HG02884 (cell line): ENCODE data around the gene SLC29A4.
"Not testable (repeated sequence)": the region's sequence is repeated elsewhere in the genome, so short reads cannot be mapped to it uniquely, and the experiment has no call there.

Source experiments
- ATAC-seq: cut with Tn5 transposase; IDR thresholded peaks from one replicate; pipeline ENCODE4 v1.9.1; 2021; ENCODE audit warnings: mild to moderate bottlenecking, moderate library complexity; ENCODE audit not compliant: unreplicated experiment

SLC29A4 gene

DNA sequence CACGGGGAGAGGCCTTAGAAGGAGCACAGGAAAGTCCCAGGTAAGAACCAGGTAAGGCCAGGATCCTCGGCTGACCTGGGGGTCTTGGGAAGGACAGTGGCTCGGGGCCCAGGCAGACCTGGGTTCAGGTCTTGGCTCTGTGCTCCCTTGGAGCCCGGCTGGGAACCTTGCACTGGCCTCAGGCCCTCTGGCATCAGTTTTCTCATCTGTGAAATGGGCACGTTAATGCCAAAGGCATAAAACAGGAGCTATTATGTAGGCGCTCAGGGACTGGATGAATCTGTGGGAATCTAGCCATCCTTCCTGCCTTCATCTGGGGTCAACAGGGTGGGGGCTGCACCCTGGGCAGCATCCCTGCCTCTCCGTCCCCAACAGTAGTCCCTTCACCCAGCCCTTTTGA is 8.3 kb upstream of the SLC29A4 start:
- ATAC-seq: no peak

DNA sequence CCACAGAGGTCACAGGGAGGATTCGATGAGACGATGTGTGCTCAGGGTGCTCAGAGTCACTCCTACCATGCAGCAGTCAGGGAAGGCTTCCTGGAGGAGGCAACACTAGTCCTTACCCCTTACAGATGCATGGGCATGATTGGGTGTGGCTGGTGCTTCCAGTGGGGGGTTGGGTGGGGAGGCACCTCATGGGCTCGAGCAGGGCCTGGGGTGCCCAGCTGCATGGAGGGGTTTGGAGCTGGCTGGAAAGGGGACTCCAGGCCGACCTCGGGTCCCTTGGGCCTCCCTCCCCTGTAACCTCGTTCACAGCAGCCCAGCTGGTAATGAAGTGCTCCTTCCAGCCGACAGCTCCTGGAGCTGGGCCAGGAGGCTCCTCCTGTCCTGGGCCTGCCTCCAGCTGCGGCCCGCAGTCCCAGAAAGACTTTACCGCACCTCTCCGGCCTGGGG is 7.7 kb upstream of the SLC29A4 start:
- not testable (repeated sequence) for ATAC-seq

DNA sequence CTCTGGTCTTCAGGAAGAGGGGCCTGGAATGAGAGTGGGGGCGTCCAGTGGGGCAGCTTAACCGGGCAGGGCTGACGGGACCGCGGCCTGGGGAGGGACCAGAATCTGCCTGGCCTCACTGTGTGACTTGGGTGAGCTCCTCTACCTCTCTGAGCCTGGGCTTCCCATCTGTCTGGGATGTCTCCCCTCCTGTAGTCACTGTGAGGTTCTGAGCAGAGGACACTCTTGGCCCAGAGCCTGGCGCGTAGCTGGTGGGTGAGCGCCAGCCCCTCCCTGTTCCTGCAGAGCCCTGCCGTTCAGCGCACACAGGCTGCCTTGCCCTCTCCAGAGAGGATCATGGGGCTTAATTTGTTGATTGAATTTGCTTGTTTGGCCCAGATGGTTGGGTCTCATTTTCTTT is 7.2 kb upstream of the SLC29A4 start:
- not testable (repeated sequence) for ATAC-seq

DNA sequence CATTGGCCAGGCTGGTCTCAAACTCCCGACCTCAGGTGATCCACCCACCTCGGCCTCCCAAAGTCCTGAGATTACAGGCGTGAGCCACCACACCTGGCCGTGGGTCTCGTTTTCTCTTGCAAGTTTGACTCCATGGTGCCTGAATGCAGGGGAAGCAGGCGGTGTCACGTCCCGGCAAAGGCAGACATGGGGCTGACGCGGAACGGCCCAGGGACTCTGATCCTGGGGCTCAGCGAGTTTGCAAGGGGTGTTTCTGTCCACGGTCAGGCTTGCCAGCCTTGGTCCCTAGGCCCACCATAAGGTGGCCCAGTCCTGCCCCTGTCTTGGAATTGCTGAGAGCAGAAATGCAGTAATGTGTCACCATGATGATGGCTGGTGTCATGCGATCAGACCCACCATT is 6.6 kb upstream of the SLC29A4 start:
- ATAC-seq: not testable (repeated sequence)

DNA sequence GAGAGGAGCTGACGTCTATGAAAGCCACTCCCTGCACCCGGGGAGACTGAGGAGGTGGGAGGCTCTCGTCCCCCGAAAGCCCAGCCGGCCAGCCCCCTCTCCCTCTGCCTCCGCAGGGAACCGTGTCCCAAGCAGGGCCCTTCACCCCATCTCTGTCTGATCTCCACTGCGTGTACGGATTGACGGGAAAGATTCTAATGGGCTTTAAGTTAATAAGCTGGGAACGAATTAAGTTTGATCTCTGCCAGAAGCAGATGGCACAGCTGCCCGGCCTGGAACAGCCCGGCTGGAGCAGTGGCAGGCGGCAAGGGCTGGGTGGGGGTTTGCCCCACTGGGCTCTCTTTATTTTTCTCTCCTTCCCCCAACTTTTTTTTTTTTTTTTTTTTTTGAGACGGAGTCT is 6.1 kb upstream of the SLC29A4 start:
- no peak for ATAC-seq

DNA sequence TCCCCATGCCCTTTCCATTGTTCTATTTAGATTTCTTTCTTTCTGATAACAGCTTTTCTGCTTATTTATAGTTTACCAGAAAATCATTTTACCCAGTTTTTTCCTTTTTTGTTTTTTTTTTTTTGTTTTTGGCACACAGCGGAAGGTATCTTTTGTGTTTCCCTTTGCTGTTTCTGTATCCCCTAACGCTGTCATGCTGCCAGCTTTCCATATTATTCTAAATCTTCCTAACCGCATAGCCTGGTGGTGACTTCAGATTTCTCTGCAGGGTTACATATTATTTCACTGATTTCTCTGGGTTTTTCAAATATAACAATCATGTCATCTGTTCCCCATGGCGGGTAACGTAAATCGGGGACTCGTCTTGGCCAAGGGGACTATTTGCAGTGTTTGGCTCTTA is 4.0 kb upstream of the SLC29A4 start:
- ATAC-seq: no peak

DNA sequence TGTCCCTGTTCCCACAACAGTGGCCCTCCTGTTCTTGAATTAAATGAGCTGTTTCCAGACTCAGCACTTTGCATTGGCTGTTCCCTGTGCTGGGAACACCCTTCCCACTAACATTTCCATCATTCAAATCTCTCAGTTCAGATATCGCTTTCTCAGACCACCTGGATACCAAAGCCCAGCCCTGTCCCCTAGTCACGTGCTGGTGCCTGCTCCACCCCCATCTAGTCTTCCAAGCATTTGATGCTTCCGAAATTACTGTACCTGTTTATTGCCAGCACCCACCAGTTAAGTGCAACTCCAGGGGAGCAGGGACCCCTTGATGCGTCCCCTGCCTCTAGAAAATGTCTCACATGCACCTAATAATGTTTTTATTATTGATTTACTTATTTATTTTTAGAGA is 3.0 kb upstream of the SLC29A4 start:
- ATAC-seq: no peak

DNA sequence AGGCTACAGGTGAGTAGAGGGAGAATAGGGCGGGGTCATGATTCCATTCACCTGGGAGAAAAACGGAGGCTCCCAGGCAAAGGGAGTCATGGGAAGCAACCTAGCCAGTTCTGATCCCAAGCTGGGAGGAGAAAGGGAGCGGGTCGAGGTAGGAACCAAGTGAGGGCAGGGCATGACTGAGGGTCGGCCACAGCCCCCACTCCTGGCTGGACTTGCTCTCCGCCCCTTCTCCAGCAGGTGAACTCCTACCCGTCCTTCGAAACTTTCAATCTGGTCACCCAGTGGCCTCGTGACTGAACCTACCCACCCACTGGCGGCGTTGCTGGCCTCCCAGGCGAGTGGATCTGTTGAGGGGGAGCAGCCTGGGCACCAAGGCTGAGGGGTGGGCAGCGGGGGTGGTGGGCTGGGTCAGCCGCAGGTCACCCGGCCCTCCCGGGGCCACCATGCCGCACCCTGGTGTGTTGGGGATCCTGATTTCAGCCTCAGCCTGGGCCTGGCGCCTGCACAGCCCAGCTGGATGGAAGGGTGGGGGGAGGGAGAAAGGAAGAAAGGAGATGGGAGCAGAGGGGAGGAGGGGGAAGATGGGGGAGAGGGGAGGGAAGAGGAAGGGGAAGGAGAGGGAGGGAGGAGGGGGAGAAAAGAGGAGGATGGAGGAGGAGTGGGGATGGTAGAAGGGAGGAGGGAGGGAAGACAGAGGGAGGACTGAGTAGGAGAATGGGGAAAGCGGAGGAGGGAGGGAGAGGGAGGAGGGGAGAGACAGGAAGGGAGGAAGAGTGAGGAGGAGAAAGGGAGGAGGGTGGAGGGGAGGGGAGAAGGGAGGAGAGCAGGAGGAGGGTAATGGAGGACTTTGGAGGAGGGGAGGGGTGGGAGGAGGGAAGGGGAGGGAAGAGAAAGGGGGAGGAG is 894 bp upstream of the SLC29A4 start:
- not testable (repeated sequence) for ATAC-seq

DNA sequence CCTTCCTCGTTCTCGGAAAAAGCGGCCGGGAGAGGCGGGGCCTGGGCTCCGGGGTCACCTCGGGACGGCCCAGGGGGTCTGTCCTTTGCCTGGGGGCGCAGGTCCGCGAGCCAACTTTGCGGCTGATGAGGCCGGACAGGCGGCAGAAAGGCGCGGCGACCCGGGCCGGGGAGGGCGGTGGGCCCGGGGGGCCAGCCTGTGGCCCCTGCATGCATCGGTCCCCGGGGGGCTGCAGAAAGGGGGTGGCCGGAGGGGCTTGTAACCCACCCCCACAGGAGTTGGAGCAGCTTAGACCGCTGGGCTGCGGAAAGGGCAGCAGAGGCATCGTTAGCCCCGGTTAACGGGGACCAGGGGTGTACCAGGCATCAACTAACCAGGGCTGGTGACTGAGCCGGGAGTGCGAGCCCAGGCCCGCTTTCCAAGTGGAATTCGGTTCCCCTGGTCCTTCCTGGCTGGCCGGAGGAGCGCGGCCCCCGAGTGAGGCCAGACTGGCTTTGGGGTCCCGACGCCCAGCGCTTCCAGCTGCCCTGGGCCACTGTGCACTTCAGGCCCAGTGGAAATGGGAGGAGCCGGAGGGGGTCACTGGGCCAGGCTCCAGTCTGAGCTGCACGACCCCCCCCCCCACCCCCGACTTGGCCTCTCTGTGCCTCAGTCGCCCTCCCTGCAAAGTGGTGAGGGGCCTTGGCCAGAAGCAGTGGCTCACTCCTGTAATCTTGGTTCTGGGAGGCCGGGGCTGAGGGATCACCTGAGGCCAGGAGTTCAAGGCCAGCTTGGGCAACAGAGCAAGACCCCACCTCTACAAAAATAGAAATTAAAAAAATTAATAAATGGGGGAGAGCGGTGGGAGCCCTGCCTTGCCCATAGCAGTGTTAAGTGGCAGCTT is 919 bp downstream of the SLC29A4 start:
- ATAC-seq: no peak

DNA sequence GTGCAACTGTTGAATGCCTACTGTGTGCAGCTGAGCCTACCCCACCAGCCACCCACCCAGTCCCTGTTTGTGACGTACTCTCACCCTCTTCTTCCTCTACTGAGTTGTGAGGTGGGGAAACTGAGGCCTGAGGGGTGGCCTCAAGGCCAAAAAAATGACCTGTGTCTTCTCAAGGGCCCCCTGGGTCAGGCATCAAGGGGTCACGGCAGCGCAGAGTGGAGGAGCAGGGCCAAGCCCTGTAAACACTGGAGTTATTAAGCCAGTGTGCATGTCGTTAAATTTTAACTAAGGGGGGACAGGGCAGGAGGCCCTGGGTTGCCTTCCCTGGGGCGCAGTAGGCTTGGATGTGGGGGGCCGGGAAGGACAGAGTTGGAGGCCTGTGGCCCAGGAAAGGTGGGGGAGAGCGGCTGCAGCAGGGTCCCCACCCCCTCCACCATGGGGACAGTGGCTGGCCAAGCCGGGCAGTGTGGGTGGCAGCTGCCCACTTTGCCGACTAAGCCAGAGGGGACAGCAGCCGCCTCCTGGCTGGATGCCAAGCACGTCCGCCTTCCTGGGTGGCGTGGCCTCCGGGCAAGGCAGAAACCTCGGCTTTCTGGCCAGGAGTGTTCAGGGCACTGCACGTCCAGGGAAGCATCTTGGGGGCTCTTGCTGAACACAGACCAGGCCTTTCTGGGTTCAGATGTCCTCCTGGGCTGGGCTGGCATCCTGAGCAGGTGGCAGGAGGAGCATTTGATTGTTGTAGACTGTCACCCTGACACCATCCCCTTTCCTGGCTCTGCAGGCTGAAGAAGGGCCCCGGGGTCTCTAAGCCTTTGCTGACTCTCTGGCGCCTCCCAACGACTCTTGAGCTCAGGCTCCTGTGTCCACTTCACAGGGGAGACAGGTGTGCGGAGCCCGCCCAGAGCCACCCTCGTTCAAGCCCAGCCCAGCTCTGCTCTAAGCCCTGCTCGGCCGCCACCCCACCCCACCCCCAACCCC is 1.9 kb downstream of the SLC29A4 start:
- ATAC-seq: no peak

DNA sequence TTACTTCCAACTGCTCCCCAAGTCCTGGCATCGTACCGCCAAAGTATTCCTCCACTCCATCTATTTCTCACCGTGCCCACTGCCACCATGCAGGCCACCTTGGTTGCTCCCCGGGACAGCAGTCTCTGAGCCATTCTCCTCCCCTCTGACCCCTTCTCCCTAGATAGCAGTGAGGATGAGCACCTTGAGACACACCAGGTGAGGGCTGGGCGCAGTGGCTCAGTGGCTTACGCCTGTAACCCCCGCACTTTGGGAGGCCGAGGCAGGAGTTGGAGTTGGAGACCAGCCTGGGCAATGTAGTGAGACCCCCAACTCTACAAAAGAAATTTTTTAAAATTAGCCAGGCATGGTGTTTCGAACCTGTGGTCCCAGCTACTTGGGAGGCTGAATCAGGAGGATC is 4.2 kb downstream of the SLC29A4 start:
- ATAC-seq: no peak

DNA sequence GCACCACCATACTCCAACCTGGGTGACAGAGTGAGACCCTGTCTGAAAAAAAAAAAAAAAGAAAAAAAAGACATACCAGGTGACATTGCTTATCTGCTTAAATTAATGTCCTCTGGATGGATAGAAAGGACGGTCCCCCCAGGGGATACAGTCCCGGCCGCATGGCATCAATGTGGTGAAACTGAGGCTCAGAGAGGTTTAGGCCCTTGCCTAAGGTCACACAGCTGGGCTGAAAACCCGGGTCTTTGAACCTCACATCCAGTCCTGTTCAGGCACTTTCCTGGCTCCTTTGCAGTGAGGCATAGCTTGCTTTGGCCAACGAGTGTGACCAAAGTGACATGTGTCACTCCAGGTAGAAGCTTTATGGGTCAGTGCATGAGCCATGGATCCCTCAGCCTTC is 4.6 kb downstream of the SLC29A4 start:
- ATAC-seq: not testable (repeated sequence)

DNA sequence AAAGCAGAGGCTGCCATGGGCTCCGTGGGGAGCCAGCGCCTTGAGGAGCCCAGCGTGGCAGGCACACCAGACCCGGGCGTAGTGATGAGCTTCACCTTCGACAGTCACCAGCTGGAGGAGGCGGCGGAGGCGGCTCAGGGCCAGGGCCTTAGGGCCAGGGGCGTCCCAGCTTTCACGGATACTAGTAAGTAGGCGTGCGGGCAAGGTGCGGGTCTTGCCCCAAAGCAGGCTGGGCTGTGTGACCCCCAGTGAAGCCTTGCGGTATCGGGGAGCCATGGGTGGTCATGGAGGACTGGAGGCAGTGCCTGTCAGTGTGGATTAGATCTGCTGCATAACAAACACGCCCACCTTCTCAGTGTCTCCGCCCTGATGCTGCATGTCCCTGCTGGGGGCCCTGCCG is 5.1 kb downstream of the SLC29A4 start:
- ATAC-seq: no peak

DNA sequence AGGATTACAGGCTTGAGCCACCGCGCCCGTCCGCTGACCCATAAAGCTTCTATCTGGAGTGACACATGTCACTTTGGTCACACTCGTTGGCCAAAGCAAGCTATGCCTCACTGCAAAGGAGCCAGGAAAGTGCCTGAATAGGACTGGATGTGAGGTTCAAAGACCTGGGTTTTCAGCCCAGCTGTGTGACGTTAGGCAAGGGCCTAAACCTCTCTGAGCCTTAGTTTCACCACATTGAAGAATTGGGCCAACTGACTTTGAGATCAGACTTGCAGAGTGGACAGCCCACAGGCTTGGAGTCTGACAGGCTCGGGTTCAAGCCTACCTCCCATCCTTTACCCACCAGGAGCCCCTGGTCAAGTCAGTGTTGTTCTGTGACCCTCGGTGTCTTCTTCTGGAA is 5.8 kb downstream of the SLC29A4 start:
- ATAC-seq: not testable (repeated sequence)

DNA sequence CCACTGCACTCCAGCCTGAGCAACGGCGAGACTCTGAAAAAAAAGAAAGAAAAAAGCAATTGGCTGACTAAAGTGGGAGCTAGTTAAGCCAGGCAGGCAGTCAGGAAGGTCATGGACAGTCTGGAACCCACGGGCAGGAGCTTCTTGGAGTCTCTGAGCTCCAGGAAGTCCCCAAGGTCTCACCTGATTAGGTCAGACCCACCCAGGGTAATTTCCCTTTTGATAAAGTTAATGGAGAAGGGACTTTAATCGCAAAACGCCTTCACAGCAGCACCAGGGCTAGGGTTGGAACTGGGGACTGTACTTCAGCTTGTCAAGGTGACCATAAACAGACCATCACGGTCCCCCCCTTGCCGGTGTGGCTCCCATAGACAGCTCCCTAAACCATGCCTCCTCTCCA is 6.6 kb downstream of the SLC29A4 start:
- no peak for ATAC-seq

DNA sequence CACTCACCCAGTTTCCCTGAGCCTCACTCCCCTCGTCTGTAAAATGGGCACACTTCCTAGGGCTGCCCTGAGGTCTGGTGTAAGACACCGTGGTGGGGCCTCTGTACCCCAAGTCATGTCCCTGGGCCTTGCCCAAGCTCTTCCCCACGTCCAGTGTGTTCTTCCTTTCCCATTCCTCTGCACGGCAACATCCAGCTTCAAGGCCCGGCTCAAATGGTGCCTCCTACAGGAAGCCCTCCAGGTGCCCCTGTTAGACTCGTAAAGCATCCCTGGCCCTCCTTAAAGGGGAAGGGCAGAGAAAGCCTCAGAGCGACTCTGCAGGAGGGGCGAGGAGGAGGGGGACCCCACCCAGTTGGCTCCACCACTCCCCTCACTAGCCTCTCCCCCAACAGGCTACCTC is 8.6 kb downstream of the SLC29A4 start:
- no peak for ATAC-seq

DNA sequence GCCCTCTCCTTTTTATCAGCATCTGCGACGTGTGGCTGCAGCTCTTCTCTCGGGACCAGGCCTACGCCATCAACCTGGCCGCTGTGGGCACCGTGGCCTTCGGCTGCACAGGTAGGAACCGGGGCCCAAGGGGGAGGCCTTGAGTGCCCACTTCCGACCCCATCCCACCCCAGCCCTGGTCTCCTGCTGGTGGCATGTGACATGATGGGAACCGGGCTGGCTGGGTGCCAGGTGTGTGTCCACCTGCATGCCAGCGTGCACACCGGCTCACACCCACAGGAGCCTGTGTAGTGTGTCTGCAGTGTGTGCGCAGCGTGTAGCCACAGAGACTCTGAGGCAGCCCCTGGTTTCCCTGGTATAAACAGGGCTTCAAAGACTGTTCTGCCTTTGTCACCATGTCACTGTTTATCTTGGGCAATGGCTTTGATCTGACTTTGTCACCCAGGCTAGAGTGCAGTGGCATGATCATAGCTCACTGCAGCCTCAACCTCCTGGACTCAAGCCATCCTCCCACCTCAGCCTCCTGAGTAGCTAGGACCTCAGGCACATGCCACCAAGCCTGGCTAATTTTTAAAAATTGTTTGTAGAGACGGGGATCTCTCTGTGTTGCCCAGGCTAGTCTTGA is 9.1 kb downstream of the SLC29A4 start:
- ATAC-seq: not testable (repeated sequence)

DNA sequence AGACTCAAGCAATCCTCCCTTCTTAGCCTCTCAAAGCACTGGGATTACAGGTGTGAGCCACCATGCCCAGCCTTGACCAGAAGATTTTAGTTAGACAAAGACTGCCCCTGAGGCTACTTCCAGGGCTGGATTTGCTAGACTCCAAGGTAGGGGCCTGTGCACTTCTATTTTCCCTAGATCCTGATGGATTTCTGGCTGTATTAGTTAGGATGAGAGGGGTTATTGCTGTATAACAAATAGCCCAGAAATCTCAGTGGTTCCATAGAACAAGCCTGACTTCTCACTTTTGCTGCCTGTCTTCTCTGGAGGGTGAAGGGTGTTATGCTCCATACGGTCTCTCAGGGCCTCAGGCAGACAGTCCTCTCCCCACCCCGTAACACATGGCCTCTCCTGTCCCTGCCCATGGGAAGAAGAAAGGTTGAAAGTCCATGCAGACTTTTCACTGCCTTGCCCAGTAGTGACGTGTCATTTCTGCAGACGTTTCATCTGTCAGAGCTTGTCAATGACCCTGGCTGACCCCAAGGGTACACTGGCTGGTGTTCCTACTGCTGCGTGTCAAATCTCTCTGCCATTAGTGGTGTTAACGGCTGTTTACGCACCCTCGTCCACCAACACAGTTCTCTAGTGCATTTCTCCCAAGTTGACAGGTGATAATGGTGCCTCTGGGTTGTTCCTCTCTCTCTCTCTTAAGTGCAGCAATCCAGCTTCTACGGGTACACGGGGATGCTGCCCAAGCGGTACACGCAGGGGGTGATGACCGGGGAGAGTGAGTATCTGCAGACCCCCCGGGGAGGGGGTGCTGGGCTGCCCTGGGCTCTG is 11.6 kb downstream of the SLC29A4 start:
- no peak for ATAC-seq
